Activated T-cell treated with anti-CD3 and anti-CD28 coated beads, Interleukin-2, amount 50 U/mL, for 1 hour (primary cell): ENCODE results near the gene SPOCK2.
"Not testable (repeated sequence)": the region's sequence is repeated elsewhere in the genome, so short reads cannot be mapped to it uniquely, and the experiment has no call there.

Source experiments
- DNase-seq: peaks from one replicate; pipeline ENCODE4 v3.0.0-alpha.2; 2020

The SPOCK2 gene

DNA sequence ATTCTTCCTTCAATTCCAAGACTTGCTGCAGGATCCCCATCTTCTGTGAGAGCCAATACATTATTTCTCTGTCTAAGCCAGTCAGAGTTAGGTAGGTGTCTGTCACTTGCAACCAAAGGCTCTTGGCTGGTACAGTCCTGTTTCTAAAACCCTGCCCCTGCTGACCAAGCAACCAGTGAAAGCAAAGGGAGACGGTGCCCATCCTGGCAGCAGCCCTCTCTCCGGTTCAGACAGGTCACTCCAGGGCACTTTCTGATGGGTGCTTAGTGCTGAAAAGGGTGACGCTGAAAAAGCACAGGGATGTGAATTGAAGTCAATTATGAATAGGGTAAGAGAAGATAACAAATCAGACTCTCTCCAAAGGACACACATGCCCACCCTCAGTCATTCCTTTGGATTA is 37.5 kb downstream of the SPOCK2 start:
- no peak for DNase-seq

DNA sequence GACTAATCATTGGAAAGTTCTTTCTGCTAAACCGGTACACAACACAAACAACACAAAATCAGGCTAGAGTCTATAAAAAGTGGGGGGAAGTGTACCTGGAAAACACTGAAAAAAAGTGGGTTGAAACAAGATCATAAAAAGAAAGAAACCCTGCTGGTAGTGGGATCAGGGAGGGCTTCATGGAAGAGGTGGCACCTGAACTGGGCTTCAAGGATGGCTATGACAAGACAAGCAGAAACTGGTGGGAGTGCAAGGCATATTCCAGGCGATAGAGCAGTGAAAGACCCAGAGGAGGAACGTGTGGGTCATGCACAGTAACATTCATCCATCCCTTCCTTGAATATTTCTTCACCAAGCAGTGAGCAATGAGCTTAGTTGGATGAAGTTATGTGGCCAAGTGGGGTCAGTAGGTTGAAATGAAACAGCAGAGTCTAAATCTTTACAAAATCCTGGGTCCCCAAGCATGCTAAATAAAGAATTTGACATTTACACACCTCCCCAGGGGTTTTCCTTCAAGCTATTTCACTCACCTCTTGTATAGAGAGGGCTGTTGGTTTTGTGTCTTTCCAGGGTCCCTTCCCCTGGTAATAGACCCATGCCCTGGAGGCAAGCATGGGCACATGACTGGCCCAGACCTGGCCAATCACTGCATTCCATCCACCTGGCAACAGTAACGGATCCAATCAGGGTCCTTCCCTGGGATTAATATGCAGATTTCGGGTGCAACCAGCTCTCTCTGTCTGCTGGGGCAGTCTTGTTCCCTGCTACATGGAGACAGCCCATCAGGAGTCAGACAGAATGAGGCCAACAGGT is 38.2 kb downstream of the SPOCK2 start:
- no peak for DNase-seq

DNA sequence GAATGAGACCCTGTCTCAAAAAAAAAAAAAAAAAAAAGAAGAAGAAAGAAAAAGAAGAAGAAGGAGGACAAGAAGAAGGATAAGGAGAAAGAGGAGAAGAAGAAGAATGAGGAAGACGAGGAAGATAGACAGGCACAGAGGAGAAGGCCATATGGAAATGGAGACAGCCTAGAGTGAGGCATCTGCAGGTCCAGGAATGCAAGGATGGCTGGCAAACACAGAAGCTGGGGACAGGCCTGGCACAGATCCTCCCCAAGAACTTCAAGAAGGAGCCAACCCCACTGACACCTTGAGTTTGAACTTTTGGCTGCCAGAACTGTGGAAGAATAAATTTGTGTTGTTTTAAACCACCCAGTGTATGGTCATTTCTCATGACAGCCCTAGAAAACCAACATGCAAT is 38.9 kb downstream of the SPOCK2 start:
- no peak for DNase-seq

DNA sequence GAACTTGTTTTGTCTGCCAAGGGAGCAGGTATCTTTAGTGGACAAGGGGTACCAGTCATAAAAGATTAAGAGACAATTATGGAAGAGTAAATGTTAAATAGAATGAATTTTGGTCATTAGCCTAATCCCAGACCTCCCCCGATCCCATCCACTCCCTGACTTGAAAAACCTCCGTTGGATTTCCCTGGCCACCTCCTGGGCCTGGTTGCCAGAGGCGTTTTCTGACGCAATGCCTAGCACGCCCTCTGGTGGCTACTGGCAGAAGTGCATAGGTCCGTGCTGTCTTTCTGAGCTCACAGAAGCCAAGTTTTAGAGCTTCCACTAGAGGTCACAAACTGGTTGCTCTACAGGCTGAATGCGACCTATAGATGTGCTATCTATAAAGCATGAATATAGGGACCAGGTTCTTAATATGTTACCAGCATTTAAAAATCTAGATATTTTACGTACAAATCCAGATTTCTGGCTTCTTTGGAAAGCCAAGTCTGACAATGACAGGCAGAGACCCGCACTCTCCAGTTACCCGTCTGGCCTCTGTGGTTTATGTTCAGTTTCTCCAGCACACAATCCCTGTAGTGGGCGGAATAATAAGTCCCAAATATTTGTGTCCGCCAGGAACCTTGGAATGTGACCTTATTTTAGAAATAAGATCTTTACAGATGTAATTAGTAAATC is 39.8 kb downstream of the SPOCK2 start:
- DNase-seq, result peak; percentile 93

DNA sequence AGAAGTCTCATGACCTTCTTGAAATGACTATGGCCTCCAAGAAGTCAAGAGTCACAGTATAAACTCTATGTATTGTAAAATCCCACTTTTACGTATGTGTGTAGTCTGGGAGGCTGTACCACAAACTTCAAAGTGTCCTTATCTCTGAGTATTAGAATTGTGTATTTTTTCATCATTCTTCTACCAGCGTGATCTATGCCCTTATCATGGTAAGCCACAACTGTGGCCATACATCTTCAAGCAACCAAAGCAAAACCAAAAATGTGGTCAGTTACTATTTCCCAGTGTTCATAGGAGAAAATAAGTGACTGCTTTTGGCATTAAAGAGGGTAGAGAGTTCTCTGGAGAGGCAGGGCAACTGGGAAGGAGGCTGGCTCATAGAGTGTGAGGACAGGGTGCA is 42.8 kb downstream of the SPOCK2 start:
- DNase-seq, result no peak

DNA sequence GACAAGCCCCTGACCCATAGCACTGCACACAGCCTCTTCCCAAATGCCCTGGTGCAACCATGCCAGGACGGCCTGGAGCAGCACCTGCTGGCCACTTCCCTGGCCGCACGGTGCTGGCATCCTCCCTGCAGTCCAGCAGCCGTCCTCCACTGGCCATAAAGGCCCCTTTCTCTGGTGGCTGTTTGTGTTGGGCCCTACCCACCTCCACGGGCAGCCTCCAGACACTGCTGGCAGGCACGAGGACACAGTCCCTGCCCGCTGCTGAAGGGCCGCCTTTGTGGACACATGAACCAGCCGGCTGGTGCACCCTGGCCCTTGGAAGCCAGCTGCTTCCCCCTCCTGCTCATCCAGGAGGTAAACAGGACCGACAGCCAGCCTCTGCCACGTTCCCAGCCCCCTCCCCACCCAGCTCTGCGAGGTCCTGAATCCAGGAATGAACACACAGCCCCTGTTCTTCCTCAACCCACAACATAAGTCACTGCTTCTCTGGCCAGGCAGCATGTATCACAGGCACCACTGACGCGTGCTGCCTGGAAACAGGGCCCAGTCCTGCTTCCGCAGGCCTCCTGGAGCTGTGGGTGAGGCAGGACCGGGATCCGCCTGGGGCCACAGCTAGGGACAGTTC is 43.8 kb downstream of the SPOCK2 start:
- no peak for DNase-seq

DNA sequence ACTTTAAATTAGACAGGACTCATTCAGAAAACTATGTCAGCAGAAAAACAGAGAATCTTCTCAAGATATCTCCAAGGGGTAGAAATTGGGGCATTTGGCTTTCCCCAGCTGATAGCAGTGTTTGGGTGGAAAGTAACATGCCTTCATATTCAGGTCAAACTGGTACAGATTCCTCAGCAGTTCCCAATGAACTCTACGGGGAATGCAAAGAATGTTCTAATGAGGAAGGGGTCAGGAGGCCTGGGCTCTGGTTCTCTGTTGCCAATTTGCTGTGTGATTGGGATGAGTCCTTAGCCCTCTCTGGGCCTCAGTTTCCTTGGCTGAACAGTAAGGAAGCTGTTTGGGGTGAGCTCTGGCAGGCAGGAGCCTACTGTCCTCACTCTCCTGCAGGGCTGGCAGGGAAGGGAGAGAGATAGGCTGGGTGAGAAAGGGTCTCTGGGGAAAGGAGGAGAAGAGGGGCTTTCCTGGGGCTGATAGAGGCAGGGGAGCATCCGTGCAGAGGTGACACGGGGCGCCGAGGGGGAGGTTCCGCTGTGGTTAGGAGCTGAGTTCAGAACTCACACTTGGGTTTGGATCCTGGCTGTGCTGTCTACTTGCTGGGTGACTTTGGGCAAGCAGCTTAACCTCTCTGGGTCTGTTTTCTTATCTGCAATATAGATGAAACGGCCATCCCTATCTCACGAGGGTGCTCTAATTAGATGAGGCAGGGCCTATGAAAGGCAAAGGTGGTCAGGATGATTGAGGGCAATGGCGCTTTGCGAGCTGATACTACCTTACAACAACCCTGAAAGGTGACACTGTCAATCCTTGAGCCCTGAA is 45.1 kb downstream of the SPOCK2 start:
- no peak for DNase-seq

DNA sequence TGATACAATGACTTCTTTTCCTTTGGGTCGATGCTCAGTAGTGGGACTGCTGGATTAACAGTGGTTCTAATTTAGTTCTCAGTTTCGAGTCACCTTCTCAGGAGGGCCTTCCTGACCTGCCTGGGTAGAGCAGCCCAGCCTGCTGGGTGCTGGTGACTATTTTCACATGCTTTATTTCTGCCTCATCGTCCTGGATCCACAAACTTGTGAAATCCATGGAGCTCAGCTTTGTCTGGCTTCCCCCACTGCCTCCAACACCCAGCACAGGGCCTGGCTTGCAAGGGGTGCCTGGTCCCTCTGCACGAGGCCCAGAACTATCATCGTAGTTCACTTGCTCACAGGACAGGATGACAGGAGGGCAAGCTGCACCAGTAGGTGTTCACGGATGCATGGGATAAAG is 46.9 kb downstream of the SPOCK2 start:
- no peak for DNase-seq

DNA sequence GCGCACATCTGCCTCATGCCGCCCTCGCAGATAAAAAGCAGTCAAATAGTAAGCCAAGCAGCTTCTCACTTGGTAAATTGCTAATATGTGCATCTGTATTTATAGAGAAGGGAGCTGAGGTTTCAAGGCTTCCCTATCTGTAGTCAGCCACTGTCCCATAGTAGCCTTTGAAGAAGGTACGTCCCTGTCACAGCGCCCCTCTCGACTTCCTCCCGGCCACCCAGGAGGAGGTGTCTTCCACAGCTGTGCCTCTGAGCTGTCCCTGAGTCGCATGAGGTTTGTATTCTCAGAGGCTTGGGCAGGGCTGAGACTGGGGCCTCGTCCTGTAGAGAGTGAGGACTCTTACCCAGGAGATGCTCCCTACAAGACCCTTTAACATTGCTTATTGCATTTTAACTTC is 49.0 kb downstream of the SPOCK2 start:
- DNase-seq, result no peak

DNA sequence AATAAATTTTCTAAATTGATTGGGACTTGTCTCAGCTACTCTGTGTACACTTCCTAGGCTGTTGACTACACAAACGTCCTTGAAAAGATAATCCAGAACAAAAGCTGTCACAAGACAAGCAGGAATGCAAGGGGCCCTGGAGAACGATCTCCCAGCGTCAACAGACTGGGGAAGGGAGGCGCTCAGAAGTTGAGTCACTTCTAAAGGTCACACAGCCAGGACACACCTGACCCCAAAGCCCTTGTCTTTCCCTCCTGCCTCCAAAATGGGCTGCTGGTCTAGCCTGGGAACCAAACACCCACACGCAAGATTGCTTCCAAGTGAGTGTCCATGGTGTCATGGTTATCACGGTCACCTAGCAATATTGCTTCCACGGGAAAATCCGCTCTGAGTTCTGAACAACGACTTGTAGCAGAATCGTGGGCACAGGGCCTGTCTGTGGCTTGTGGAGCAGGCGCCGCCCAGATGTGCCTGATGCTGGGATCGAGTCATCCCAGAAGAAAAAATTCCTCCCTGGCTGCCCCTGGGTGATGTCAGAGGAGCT is 49.8 kb downstream of the SPOCK2 start:
- DNase-seq, result no peak

DNA sequence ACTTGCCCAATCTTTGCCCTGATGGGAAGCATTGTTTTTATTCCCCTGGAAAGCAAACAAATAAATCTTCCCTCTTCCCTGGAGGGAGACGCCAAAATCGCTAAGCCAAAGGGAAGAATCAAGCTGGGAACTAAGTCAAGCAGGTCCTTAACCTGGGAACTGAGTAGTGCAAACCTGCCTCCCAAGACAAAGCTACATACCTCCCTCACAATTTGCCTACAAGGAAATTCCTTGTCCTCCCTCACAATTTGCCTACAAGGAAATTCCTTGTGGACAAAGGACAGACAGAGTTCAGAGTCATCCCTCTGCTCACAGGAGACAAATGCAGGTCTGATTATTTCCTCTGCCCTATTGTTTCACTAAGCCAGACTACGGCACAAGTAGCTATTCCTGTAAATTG is 50.5 kb downstream of the SPOCK2 start:
- no peak for DNase-seq

DNA sequence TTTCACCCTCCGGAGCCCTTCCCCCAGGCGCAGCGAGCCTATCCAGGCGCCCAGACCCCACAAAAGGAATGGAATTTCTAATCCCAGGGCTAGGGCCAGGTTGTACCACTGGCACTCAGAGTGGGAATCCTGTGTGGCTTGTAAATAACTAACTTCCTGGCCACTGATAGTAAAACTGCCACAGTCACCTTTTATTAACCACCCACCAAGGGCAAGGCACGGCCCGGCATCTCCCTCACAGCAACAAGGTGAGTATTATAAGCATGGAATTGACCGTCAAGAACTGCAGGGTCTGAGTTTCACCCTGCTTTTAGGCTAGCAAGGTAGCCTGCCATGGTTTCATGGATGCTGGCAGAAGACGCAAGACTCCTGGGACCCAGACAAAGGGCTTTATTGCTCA is 51.1 kb downstream of the SPOCK2 start:
- no peak for DNase-seq

DNA sequence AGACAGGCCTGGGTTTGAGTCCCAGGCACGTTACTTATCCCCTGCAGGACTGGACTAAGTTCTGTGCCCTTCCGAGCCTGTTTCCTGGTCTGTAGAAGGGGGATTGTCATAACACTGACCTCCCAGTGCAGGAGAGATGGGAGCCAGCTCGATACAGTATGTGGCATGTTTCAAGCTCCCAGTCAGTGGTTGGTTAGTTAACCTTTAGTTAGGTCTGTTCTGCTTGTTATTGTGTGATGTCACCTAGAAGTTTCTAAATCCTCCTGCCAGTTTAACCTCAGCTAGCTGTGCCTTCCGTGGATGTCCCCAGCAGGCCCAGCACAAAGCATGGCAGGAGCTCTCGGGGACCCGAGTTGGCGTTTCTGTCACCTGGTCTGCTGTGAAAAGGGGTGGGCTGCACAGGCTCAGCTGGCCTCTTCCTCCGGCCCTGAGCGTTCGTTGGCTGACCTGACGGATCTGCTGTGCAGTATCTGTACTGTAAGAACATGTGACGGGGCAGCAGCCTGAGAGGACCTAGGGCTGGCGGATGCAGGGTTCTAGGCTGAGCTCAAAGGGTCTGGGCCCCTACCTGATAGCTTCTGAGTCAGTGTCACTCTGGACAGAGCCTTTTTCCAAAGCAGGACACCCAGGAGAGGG is 53.0 kb downstream of the SPOCK2 start:
- no peak for DNase-seq

DNA sequence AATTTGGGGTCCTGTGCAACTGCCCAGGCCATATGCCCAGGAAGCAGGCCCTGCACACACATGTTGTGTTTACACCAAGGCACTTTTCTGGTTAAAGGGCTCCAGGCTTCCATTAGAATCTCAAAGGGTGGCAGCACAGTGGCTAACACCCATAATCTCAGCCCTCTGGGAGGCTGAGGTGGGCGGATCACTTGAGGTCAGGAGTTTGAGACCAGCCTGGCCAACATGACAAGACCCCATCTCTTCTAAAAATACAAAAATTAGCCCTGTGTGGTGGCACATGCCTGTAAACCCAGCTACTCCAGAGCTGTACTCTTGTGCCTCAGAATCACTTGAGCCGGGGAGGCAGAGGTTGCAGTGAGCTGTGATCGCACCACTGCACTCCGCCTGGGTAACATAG is 53.6 kb downstream of the SPOCK2 start:
- no peak for DNase-seq

DNA sequence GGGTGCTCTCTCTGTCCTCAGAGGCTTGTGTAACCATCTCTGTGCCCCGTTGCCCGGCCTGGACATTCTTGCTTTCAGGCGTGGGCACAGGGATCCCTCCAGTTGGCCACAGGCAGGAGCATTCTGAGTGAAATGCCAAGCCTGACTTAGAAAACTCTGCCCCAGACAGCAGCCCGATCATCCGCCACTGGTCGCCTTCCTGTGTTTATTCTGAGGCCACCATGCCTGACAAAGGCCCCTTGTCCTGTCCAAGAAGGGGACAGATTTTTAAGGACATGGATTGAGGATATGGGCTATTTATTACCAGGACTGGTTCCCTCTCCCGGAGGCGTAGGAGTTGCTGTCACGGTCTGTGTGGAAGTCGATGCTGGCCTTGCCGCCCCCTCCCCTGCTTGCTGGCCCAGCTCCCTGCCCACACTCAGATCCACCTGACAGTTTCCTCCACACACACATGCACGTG is 54.3 kb downstream of the SPOCK2 start:
- no peak for DNase-seq

DNA sequence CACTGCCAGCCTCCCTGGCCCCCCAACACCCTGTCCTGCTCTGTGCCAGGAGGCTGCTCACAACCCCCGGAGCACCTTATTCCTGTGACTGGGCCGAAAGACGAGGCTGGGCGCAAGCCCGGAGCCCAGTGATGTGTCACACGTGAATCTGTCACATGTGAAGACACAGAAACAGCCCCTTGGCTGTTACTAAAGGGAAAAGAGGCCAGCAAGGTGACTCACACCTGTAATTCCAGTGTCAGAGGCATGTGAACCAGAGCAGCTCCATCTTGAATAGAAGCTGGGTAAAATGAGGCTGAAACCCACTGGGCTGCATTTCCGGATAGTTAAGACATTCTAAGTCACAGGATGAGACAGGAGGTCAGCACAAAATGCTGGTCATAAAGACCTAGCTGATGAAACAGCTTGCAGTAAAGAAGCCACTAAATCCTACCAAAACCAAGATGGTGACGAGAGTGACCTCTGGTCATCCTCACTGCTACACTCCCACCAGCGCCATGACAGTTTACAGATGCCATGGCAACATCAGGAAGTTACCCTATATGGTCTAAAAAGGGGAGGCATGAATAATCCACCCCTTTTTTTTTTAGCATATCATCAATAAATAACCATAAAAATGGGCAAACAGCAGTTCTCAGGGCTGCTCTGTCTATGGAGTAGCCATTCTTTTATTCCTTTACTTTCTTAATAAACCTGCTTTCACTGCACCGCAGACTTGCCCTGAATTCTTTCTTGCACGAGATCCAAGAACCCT is 55.8 kb downstream of the SPOCK2 start:
- DNase-seq, result not testable (repeated sequence)

DNA sequence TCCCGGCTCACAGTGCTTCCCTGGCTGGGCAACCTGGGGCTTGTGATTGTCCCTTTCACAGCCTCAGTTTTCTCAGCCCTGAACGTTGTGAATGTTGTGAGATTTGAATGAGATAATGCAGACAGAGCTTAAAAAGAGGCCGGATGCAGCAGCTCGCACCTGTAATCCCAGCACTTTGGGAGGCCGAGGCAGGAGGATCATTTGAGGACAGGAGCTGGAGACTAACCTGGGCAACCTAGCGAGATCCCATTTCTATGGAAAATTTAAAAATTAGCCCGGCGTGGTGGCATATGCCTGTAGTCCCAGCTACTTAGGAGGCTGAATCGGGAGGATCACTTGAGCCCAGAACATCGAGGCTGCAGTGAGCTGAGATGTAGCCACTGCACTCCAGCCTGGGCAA is 56.6 kb downstream of the SPOCK2 start:
- no peak for DNase-seq

DNA sequence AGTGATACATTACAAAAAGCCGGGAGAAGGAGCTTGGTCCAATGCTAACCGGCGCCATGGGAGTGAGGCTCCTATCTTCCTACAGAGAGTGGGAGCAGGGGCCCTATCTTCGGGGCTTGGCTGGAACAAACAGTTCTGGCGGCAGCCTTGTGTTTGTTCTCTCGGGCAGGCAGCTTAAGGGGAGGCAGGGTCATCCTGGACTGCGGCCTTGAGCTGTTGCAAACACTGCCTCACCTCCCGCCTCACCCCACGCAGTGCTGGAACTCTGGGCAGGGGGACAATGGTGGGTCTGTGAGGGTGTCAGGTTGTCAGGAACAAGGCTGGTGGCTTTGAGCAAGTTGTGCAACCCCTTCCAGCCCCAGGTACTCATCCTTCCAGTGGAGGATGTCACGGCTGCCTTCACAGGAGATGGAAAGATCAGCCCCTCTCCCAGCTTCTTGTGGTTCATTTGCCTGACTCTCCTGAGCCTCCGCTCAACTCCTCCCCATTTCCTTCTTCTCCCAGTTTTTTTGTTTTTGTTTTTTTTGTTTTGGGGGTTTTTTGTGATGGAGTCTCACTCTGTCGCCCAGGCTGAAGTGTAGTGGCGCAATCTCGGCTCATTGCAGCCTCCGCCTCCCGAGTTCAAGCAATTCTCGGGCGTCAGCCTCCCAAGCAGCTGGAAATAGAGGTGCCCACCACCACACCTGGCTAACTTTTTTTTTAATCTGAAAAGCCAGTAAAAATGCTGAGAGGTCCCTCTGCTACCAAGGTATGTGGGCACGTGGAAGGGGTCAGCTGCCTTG is 57.4 kb downstream of the SPOCK2 start:
- DNase-seq, result no peak

DNA sequence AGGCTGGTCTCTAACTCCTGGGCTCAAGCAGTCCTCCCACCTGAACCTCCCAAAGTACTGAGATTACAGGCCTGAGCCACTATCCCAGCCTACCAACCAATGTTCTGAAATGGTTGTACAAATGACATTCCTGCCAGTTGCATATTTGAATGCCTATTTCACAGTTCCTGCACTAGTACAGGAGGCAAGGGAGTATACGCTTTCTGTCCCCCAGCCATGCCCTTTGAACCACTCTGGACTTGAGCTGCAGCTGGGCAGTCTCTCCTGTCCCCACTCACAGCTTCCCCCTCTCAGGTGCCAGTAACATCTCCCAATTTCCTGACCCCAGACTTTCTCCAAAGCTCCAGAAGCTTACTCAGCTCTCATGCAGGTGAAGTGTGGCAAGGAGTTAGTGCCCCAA is 58.9 kb downstream of the SPOCK2 start:
- DNase-seq, result no peak

DNA sequence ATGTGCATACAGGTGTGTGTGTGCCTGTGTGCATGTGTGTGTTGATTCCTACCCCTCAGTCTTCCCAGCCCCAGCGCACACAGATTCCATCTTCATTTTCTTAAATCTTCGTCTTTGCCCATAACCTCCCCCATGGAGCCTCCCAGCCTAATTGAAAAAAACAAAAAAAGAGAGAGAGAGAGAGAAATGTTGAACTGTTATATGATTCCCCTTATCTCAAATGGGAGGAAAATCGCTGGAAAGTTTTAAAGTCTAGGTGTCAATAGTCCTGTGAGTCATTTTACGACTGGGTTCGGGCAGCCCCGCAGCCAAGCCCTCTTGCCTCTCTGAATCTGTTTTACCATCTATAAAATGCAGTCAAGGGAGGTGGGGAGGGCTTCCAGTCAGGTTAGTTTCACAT is 60.9 kb downstream of the SPOCK2 start:
- DNase-seq, result no peak
